GM18511 (cell line): Measurements from ENCODE around the gene ARHGAP9.

Experiments used
- ATAC-seq: cut with Tn5 transposase; IDR thresholded peaks from one replicate; pipeline ENCODE4 v1.9.1; 2021; ENCODE audit warnings: mild to moderate bottlenecking, moderate library complexity; ENCODE audit not compliant: unreplicated experiment

The ARHGAP9 gene

DNA sequence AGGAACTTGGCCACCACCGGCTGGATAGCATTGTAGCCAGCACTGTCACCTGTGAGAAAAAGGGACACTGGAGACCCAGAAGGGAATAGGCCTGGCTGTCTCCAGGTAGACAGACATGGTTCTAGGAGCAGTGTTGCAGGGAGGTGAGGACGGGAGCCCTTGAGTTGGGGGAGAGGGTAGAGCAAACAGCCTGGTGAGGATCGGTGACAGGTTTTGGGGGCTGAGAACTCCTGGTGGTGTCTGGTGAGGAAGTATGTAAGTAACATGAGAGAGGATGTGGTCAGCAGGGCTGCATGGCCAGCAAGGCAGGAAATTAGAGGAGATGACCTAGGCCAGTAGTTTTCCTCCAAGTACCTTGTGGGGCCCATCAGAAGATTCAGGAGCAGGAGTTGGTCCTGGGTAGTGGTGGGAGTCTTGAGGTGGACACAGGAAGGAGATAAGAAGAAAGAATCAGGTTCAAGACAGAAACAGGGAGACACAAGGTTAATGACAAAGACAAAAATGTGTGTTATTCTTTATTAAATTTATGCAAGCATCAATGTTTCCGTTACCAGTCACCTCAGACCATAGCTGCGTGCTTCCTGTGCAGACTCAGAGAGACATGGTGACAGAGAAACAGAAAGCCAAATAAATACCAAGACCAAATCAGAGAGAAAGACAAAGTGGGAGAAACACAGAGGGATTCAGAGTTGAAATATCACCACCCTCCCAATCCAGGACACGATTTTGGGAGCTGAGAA, at the start of gene ARHGAP9:
ARHGAP9 (minus strand) TSS at position 491 of the 740 bp plus-strand sequence; CDS start at position 31, 460 bp downstream.
- peak; percentile 32 for ATAC-seq

- no peak for ATAC-seq
These were observed 49.3 kb upstream of the ARHGAP9 start for GRCh38 chr12:57528831-57529555.

- no peak for ATAC-seq
These were observed 48.5 kb upstream of the ARHGAP9 start for GRCh38 chr12:57528176-57528575.

DNA sequence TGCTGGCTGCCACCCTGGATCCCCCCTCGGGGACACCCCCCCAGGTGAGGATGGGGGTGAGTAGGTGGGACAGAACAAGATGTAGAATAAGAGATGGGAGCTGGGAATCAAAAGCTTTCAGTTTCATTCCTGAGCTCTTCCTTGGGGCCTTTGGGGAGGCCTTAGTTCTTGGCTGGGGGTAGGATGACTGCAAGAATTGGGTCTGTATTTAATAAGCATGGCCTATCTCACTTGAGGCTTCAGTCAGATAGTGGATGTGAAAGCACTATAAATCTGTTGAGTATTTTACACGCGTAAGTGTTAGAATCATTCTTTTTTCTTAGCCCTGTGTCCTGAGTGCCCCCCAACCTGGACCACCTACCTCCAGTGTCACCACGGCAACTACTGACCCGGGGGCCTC, 47.5 kb upstream of the ARHGAP9 start:
- no peak for ATAC-seq

- ATAC-seq = no peak
These were observed 46.9 kb upstream of the ARHGAP9 start for GRCh38 chr12:57526477-57527126.

DNA sequence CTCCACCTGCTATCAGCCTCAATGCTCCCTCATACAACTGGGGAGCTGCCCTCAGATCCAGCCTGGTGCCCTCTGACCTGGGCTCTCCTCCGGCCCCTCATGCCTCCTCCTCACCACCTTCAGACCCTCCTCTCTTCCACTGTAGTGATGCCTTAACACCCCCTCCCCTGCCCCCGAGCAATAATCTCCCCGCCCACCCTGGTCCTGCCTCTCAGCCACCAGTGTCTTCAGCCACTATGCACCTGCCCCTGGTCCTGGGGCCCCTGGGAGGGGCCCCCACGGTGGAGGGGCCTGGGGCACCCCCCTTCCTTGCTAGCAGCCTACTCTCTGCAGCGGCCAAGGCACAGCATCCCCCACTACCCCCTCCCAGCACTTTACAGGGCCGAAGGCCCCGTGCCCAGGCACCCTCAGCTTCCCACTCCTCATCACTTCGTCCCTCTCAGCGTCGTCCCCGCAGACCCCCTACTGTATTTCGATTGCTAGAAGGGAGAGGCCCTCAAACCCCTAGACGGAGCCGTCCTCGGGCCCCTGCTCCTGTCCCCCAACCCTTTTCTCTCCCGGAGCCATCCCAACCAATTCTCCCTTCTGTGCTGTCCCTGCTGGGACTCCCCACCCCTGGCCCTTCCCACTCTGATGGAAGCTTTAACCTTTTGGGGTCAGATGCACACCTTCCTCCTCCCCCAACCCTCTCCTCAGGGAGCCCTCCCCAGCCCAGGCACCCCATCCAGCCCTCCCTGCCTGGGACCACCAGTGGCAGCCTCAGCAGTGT, 46.1 kb upstream of the ARHGAP9 start:
- no peak for ATAC-seq

DNA sequence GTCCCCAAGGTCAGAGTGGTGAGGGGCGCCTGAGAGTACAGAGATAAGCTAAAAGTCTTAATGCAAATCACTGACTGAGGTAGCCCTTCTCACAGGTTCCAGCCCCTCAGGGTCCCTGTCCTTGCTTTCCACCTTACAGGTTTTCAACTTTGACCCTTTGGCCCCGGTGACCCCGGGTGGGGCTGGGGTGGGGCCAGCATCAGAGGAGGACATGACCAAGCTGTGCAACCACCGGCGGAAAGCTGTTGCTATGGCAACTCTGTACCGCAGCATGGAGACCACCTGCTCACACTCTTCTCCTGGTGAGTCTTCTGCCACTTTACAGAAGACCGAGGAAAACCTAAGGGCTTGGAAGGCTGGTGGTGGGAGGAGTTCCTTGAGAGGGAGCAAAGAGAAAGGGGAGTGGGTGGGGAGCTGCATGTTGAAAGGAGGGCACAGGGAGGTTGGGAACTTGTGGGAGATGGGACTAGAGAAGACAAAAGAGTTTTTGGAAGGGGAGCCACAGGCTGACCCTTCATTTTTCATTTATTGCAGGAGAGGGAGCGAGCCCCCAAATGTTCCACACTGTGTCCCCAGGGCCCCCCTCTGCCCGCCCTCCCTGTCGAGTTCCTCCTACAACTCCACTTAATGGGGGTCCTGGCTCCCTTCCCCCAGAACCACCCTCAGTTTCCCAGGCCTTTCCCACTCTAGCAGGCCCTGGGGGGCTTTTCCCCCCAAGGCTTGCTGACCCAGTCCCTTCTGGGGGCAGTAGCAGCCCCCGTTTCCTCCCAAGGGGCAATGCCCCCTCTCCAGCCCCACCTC, 45.3 kb upstream of the ARHGAP9 start:
- ATAC-seq = no peak

- ATAC-seq = no peak
These were observed 44.3 kb upstream of the ARHGAP9 start for GRCh38 chr12:57523706-57524614.

- no peak for ATAC-seq
These were observed 43.4 kb upstream of the ARHGAP9 start for GRCh38 chr12:57522887-57523705.

- peak; percentile 46 for ATAC-seq
These were observed 42.6 kb upstream of the ARHGAP9 start, which contains the start of gene MBD6 for GRCh38 chr12:57522011-57522886. TSS of gene MBD6 (plus strand) at chr12:57522824. CDS start at chr12:57524304, 1,480 bp downstream.

- ATAC-seq = no peak
These were observed 41.9 kb upstream of the ARHGAP9 start for GRCh38 chr12:57521525-57522010.

GRCh38 chr12:57520053-57520818, 40.6 kb upstream of the ARHGAP9 start, which contains the start of gene DDIT3:
TSS of gene DDIT3 (minus strand) at chr12:57520514. CDS start at chr12:57517406, 3,108 bp downstream.
- peak; percentile 66 for ATAC-seq

DNA sequence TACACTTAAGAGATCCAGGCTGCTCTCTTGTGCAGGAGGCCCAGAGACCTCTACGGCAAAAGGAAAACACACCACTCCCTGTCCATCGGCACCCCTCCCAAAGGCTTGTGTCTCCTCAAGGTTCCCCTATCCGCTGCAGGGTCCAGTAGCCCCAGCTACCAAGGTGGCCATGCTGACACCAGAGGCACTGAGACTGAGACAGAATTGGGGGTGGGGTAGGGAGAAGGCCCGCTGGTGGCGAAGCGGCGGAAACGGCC, 40.1 kb upstream of the ARHGAP9 start:
- peak; percentile 10 for ATAC-seq

DNA sequence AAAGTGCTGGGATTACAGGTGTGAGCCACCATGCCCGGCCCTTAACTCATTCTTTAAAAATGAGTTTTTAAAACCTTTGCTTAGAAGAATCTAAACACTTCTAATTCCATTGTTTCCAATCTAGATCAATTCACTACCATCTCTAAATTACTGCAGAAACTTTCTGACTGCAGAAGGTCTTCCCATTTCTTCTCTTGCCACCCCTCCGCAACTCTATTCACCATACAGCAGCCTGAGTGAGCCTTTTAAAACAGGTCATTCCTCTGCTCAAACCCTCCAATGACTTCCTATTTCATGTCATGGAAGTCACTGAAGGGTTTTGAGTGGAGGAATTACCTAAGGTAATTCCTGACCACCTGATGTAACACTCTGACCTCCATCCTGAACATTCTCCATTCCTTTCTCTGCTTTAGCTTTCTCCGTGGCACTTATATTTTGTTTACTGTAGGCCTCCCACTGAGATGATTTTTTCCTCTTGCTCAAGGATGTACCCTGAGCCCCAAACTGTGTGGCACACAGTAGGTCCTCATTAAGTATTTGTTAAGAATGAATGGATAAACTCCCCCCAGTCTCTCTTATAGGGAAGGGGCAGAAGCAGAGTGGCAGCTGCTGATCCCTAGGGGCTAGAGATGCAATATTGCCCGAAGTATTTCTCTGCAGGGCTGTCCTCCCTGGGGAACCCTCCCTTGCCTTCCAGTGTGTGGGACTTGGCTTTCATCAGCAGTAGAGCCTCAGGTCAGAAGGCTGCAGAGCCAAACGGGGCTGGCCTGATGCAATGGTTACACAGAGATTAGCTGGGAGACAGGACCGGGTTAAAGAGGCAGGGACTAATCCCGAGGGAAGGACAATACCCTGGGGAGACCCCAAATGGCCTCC, 39.5 kb upstream of the ARHGAP9 start:
- ATAC-seq = no peak

DNA sequence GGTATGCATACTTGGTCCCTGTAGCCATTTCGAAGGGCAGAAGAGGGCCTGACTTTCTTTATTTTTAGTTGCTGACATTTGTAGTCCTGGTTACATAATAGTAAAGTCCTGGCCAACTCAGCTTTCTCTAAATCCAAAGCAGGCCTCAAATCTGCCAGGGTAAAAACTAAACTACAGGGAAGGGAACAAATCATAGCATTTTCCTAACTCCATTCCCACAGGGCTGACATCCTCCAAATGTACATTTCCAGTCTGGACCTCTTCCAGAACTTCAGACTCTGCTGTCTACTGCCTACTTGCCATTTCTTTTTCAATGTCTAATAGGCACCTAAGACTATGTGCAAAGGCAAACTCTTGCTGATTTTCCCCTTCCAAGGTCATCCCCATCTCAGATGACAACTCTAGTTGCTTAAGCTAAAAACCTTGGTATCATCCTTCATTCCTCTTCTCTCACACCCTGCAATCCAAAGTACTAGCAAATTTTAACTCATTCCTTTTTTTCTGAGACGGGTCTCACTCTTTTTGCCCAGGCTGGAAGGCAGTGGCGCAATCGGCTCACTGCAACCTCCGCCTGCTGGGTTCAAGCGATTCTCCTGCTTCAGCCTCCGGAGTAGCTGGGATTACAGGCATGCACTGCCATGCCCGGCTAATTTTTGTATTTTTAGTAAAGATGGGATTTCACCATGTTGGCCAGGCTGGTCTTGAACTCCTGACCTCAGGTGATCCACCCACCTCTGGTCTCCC, 38.7 kb upstream of the ARHGAP9 start:
- ATAC-seq = no peak
